GM04503 (cell line): ENCODE results near the gene IQCK.

Experiments used
- DNase-seq: peaks from one replicate; pipeline ENCODE4 v3.0.0-alpha.2; 2012; ENCODE audit warnings: low read depth

IQCK gene

DNA sequence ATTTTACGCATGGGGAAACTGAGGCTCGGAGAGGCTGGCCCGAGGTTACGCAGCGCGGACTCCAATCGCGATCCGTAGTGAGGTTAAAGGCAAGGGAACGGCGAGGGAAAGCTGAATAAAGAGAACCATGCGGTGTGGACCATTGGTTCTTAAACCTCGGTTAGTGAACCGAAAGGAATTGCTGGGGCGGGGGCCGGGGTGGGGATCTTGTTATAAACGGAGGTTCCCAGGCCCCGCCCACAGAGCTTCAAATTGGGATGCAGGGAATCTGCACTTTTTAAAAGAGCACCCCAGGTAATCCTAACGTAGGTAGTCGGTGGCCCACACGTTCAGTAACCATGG lies 524 bp downstream of the IQCK start:
- DNase-seq = no peak

DNA sequence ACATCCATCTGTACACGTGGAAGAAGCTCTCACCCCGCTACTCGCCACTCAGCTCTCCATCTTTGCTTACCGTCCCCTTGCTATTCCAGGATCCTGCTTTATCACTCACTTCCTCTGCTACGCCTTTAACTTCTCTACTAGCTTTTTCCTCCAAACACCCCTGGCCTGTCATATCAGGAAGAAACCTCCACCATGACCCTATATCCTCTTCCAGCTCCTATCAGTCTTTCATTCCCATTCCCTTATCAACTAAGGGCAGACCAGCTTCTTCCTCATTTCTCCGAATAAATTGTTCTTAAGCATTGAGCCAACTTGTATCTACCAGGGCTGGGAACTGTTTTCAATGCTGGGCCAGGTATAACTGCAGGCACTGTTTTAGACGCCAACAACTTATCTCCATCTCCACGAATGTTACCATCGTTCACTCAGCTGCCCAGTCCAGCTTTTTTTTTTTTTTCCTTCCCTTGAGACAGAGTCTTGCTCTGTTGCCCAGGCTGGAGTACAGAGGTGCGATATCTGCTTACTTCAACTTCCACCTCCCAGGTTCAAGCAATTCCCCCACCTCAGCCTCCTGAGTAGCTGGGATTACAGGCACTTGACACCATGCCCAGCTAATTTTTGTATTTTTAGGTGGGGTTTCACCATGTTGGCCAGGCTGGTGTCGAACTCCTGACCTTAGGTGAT lies 4.3 kb downstream of the IQCK start:
- DNase-seq = no peak

DNA sequence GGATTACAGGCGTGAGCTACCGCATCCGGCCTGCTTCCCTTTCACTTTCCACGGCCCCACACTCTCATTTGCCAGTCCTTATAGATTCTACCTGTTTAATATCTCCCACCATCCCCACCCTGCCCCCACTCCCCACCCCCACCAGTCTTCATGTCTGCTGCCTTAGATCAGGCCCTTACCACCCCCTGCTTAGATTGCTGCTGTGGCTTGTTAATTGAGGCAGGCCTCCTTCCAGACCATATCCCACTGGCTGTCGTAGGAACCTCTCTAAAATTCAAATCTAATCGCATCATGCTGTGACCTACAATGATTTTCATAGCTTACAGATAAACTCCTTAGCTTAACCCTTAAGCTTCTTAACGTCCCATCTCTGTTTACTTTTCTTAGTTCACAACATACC lies 4.9 kb downstream of the IQCK start:
- no peak for DNase-seq

DNA sequence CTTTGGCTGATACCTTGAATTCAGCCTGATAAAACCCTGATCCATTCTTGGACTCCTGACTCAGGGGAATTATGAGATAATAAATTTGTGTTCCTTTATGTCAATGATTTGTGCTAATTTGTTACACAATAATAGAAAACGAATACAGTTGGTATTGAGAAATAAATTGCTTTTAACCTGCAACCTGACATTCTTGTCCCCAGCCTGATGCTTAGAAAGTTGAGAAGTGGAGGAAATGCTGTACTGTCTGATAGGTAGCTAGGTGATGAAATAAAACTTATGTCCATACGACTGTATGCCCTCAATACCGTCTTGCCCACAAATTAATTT lies 10.5 kb downstream of the IQCK start:
- DNase-seq = no peak

DNA sequence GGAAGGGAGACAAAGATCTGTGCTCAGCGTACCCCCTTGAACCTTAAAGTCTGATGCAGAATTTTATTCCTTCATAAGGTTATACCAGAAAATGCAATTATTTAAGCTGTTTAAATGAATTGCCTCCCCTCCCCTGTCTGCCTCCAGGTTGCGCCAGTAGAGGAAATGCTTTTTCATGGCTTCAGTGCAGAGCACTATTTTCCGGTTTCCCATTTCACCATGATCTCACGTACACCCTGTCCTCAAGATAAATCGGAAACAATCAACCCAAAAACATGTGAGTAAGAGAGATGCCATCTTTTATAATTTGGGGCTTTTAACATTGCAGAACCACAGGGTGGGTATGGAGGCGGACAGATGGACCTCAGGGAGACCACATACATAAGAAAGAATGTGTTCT lies 15.5 kb downstream of the IQCK start:
- DNase-seq = no peak

DNA sequence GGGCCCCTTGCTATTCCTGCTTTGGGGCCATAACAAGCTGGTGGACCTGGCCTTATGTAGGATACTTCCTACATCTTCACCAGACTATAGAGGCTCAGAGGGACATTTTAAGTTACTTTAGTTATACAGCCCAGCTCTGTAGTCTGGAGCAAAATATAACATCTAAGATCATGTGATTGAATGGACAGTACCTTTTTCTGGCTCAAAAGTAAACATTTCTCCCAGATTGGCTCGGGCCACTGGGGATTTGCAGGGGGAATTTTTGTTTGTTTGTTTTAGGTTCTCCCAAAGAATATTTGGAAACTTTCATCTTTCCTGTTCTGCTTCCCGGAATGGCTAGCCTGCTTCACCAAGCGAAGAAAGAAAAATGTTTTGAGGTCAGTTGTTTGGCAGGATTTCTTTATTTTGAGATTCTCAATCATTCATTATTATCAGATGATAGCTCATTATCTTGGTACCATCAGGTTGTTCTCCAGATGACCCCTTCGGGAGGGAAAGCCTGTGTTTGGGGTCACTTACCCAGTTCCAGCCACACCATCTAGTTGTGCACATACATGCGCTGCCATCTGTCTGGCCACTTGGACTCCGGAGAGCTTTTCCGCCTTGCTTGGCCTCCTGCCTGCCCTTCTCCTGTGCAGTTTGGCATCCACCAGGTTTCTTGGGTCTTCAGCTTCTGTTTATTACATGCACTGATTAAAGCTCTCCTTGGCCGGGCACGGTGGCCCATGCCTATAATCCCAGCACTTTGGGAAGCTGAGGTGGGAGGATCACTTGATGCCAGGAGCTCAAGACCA lies 17.2 kb downstream of the IQCK start:
- DNase-seq = no peak

DNA sequence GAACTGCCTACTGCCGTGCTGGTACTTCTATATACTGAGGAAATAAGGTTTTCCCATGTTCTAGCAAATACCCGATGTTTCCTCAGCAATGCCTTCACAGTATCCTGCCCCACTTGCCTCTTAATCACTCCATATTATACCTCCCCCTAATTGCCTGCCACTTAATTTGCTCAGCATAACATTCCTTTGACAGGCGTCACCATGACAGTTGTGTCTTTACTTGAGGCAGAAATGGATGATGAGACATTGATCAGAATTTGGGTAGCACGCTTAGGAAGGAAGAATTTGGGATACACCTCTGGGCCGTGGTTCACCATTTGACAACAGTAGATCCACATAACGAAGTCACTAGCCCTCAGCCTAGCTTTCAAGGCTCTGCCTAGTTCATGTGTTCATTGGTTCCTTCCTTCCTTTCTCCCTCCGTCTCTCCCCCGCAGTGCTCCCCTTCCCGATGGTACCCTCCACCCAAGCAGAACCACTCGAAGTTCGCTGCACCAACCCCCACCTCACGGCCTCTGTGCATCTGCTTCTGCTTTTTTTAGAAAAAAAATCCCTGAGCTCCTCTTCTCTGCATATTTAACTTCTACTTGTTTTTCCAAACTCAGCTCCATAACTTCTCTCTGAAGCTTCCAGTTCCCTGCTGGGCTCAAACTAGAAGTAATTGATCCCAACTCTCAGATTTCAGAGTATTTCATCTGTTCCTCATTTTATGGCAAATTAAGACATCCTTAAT lies 19.4 kb downstream of the IQCK start:
- DNase-seq = no peak

DNA sequence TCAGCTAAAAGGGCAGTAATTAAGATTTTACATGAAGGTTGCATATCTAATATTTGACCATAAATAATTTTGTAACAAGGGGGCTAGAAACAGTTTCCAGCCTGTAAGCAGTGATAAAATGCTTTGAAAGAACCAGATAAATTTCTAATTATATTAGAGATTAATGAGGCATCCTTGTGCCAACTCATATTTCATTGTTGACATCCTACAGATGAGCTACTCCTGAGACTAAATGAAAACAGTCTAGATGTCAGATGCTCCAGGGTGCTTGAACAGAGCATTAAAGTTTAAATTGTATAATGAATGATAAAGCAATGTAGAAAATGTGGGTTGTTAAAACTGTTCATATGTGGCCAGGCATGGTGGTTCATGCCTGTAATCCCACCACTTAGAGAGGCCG lies 23.3 kb downstream of the IQCK start:
- no peak for DNase-seq

DNA sequence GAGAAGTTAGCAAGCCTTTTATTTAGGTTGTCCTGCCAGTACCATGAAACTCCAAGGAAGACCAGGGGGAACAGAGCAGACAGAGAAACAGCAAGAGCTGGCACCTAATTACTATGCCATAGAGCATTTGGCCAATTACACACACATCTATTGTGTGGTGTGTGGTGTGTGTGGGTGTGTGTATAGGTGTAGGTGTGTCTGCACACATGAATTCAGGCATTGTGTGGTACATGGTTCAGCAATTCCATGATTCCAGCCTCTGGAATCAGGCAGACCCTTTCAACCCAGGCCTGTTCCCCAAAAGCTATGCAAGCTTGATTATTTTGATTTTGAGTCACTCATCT lies 25.7 kb downstream of the IQCK start:
- DNase-seq = no peak

DNA sequence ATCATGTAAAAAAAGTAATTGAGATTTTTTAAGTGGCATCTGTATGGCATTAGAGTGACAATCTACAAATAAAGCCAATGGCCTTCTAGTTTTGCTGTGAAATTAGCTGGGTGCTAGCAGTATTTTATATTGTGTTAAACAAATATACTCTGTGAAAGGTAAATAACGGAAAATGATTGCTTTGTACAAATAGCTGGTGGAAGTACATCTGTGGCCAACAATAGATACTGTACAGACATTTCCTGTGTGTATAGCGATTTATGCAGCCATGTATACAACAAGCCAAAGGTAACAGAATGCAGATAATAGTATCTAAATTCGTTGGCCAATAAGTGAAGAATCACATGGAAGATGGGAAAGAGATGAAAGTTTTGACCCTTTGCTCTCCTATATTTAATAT lies 26.6 kb downstream of the IQCK start:
- DNase-seq = no peak

DNA sequence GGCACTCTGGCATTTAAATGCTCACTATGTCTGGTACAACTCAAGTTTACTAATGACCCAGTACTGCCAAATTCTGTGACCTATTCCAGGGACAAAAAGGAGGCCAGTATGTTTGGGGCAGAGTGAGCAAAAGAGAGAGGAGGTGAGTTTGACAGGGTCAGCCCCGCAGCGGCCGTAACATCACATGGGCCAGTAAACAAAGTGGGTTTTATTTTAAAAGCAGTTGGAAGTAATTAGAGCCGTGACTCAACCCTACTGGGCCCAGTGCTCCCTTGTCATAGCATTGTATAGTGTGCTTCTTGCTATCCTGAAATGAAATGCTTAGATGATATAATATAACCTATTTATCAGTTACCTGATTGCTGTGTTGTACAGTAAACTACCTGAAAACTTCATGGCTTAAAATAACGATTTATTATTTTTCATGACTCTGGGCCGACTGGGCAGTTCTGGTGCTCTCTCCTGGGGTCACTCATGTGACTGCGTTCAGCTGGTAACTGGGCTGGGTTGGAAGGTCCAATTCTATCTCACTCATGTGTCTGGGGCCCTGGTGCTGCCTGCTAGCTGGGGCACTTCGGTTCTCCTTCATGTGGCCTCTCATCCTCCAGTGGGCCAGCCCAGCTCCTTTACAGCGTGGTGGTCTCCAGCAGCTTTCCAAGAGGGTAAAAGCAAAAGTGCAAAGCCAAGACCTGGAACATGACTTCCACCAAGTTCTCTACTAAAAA lies 27.4 kb downstream of the IQCK start:
- no peak for DNase-seq

DNA sequence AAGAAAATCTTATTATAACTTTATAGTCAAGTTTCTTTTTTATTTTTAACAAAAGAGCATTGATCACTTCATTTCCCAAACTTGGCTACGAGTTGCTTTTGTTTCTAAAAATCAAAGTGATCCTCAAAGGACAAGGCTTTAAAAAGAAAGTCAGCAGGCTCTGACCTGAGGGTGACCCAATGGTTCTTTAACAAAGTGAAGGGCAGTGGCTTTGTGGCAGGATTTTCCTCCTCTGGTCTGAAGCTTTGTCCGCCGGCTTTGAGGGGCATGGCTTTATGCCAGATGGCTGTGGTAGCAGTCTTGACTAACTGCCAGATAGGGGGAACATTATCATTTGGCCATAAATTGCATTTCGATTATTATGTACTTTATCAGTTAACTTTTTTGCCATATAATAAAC lies 28.5 kb downstream of the IQCK start:
- DNase-seq = no peak

DNA sequence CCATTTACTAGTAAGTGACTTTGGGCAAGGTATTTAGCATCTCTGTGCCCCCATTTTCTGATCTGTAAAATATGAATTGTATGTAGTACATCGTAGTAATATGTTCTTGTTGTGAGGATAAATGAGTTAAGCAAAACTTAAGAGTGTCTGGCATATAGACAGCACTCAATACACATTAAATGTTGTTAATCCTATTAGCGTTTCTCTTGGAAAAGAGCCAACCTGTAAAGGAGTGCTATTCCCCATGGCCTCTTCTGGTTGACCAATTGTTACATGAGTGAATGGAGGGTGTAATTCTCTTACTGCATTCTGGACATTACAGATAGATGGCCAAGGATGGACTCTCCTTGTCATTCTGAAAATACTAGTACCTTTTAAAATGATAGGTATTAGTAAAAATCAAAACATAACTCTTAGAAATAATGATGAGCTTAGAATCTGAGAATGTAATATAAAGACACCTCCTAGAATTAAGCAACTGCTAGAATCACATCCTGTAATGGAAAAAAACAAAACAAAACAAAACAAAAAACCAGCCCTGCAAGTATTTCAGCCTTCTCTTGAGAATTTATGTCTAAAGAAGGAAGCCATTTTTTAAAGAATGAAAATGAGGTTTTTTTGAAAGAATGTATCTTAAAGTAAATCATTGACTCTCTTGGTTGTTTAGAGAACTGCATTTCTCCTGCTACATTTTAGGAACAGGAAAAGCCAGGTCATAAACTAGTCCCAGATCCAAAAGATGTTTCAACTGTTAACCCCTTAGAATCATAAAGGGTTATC lies 30.5 kb downstream of the IQCK start:
- no peak for DNase-seq

DNA sequence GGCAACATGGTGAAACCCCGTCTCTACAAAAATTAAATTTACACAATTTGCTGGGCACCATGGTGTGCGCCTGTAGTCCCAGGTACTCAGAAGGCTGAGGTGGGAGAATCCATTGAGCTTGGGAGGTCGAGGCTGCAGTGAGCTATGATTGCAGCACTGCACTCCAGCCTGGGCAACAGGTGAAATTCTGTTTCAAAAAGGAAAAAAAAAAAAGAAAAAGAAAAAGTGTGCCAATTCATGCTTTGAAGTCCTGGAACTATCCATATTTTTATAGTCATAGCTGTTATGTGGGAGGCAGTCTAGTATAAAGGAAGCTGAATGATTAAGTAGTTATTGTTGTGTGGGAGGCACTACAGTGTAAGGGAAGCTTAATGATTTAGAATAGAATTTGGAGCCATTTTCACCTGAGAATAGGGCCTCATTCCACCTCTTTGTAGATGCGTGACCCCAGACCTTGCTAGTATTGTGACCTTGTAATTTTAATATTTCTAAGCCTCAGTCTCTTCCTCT lies 31.6 kb downstream of the IQCK start:
- no peak for DNase-seq

DNA sequence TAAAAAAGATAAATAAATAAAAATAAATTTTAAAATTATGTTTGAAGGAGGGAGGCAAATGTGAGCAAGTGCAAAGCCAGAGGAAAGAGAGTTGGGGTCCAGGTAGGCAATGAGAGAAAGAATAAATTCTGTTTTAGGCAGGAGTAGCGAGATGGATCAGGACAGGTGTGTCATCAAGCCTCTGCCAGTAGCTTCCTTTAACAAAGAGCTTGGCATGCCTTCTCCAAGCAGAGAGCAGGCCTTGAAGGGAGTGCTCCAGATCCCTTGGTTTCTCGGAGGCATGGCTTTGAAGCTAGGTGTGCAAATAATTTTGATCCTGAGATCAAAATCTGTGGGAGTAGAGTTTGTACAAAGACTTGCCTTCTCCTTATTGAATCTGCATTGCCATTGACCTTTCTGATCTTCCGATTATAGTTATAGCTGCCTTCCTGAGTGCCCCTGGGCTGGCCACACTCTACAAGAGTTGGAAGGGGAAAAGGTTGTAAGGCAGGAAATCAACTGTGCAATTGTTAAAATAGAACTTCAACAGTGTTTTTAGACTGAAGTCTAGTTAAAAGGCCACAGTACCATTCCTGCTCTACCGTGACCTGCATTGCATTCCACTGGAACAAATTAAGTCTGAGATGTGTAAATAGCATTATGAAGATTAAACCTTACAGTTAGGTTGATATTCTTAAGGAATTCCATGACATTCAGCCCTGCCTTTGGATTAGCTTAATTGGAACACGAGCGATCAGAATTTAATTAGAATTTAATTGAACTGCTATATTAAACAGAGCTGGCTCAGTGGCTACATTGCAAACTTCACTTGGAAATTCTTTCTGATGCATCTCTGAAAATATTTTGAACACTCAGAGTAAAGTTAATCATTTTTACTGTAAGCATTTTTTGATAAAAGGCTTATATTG lies 33.7 kb downstream of the IQCK start:
- no peak for DNase-seq

DNA sequence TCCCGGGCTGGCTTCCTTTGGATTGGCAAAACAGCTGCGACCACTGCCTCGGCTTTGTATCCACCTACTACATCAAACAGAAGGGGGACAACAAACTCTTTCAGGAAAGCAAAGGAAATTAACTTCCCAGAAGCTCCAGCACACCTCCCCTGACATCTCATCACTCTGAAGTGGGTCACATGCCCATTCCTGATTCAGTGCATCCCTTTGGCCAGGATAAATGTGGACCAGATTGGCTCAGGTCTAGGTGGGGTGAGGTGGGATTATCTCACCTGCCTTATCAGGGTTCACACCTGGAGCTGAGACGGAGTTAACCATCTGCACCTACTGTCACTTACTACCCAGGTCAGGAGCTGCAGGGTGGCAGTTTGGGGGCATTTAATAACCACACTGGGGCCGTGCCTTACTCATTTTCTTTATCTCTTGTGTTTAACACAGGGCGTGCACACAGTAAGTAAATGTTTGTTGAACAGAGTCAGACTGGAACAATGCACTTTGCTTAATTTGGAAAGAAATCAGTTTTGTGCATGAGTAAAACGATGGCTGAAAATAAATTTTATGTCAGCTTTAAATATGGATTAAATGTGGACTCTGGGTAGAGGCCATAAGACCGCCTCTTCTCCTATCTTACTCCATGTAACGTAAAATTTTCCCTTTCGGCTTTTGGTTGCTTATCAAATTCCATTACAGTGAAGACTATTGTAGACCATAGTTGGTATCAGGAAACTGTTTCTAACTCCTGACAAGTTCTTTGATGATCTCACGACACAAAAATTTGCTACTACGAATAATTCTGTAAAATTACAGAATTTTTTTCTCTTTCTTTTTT lies 36.0 kb downstream of the IQCK start:
- DNase-seq = no peak

DNA sequence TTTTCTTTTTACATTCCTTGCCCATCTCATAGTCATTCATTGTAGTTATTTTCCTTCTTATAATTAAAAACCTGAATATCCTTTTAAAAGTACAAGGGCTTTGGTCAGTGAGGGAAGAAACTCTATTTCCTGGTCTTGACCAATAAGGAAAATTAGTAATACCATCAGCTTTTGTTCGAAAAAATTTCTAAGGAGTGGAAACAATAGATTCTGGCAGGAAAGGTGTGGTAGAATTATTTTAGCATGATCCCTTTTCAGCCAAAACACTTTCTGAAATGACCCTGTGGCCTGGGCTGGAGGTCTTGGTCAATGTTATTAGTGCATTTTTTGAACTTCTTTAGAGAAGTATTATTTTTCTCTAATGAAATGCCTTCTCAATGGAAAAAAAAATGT lies 36.6 kb downstream of the IQCK start:
- no peak for DNase-seq

DNA sequence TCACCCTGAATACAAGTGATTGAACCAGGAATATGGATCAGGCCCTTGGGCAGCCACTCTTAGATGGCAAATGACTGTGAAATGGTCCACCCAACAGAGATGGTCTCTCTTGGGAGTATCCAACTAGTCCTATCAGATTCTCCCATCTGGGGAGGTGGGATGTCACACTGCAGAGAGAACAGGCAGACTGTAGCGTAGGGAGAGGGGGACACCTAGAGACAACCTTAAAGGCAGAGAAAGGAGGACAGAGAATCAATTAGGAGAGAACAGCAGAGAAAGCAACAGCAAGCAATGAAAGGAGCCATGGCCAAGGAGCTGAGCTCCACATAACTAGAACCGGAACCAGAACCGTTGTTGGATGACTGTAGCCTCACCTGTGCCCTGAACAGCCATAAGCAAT lies 37.2 kb downstream of the IQCK start:
- DNase-seq = no peak

DNA sequence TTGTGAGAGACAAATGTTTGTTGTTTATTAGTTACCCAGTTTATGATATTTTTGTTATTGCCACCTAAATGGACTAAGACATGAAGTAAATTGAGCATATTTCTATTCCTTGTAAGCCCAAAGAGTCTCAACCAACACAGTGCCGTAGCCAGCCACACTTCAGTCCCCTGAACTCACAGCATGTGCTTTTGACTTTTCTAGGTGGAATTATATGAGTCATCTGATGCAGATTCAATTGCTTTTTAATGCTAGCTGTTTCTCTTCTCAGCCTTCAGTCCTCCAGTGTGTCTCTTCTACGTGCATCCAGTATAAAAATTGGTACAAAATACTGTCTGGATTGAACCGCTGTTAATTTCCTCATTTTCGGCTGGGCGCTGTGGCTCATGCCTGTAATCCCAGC lies 39.0 kb downstream of the IQCK start:
- no peak for DNase-seq
